Suprapubic skin (tissue), 4 donors: ENCODE results near the gene EIF4E1B. TPM values are rescaled to one million over a fixed set of nuclear protein-coding genes. Genes with fewer than 3 reads are reported as not detected.

ENCODE experiments used
- DNase-seq, 2 donors: peaks; one replicate each; pipeline ENCODE4 v3.0.0-alpha.2; 2019; ENCODE audit warnings: low spot score in 2 of 2
- H3K27ac ChIP-seq: fragments of 200-600 bp; sonication (generic); one replicate; pipeline ENCODE4 v1.5.1; 2019
- H3K27me3 ChIP-seq: fragments of 200-600 bp; sonication (generic); one replicate; pipeline ENCODE4 v1.5.1; 2019
- H3K36me3 ChIP-seq: fragments of 200-600 bp; sonication (generic); one replicate; pipeline ENCODE4 v1.5.1; 2019
- H3K4me1 ChIP-seq: fragments of 200-600 bp; sonication (generic); one replicate; pipeline ENCODE4 v1.5.1; 2019
- H3K4me3 ChIP-seq: fragments of 200-600 bp; sonication (generic); one replicate; pipeline ENCODE4 v1.5.1; 2019; ENCODE audit warnings: mild to moderate bottlenecking
- H3K9me3 ChIP-seq: fragments of 200-600 bp; sonication (generic); one replicate; pipeline ENCODE4 v1.5.1; 2019
- CTCF ChIP-seq, 2 donors: fragments of 200-600 bp in 1 of 2; fragments of 450-650 bp in 1 of 2; sonication (generic) in 1 of 2; IDR thresholded peaks; one replicate each; pipeline ENCODE4 v1.5.1; 2016 to 2019; ENCODE audit warnings: antibody characterized with exemption in 2 of 2, mild to moderate bottlenecking in 1 of 2, moderate library complexity in 1 of 2
- EP300 ChIP-seq: sonication (generic); formaldehyde crosslinking; IDR thresholded peaks from one replicate; pipeline ENCODE4 v1.6.1; 2017; ENCODE audit warnings: antibody characterized with exemption
- POLR2A ChIP-seq, 2 donors: fragments of 450-650 bp; IDR thresholded peaks; one replicate each; pipeline ENCODE4 v1.6.1; 2017; ENCODE audit warnings: antibody characterized with exemption in 2 of 2, mild to moderate bottlenecking in 2 of 2, moderate library complexity in 2 of 2
- POLR2AphosphoS5 ChIP-seq, 3 donors: sonication (generic); formaldehyde crosslinking; IDR thresholded peaks; one replicate each; pipeline ENCODE4 v1.6.1; 2017; ENCODE audit warnings: antibody characterized with exemption in 3 of 3
- WGBS: methylation state at CpG from one replicate; pipeline ENCODE4 v1.1.5; 2018; 5-methylcytosine and 5-hydroxymethylcytosine counted together
- total RNA-seq, 4 donors: library from RNA; depleted of rRNA; stranded (reverse); fragments of >200 nt; gene quantifications; one replicate each; pipeline ENCODE4 v1.1.0, GENCODE V29; 2016

The EIF4E1B gene
- total RNA-seq, 4 donors from 2014 or later = not detected

GRCh38 chr5:176678584-176678983 is 48.1 kb downstream of the EIF4E1B start:
- WGBS = 71% methylated on average over 5 of the region's 5 CpGs

GRCh38 chr5:176679365-176680225 is 49.1 kb downstream of the EIF4E1B start:
- Histone ChIP-seq H3K27me3 (peaks cover 52% of the 10 kb centered on the region), H3K36me3 (no peaks in the 10 kb centered on the region), H3K27ac (no peak overlapping the region), H3K9me3 (no peaks in the 10 kb centered on the region), H3K4me1 (peaks cover 13% of the 10 kb centered on the region), H3K4me3 (peak overlapping the region; percentile 10)
- DNase-seq = no peak
- TF ChIP-seq POLR2A (IDR thresholded peaks at IDR 0.05) (no peak), CTCF (IDR thresholded peaks at IDR 0.05) (no peak), EP300 (no peak), POLR2AphosphoS5 (IDR thresholded peaks at IDR 0.05) (no peak)
- 75% methylated on average over 7 of the region's 31 CpGs for WGBS

More at GRCh38 chr5:176678584-176678983, 48.1 kb downstream of the EIF4E1B start:
- no peak overlapping the region for H3K27ac ChIP-seq
- H3K9me3 ChIP-seq = no peaks in the 10 kb centered on the region
- H3K36me3 ChIP-seq = no peaks in the 10 kb centered on the region
- H3K4me3 ChIP-seq = no peak overlapping the region
- DNase-seq = no peak
- TF ChIP-seq CTCF (IDR thresholded peaks at IDR 0.05) = no peak
- H3K27me3 ChIP-seq = peaks cover 58% of the 10 kb centered on the region
- peaks cover 13% of the 10 kb centered on the region for H3K4me1 ChIP-seq

- TF ChIP-seq EP300 = no peak
- TF ChIP-seq CTCF (IDR thresholded peaks at IDR 0.05) = no peak
- TF ChIP-seq POLR2A (IDR thresholded peaks at IDR 0.05) = no peak
- TF ChIP-seq POLR2AphosphoS5 (IDR thresholded peaks at IDR 0.05) = no peak
- H3K27me3 ChIP-seq = peaks cover 55% of the 10 kb centered on the region
Measured at GRCh38 chr5:176680226-176680563, 49.7 kb downstream of the EIF4E1B start.

GRCh38 chr5:176682016-176682531 is 51.6 kb downstream of the EIF4E1B start:
- H3K9me3 ChIP-seq = no peaks in the 10 kb centered on the region
- H3K27me3 ChIP-seq = peaks cover 50% of the 10 kb centered on the region
- H3K27ac ChIP-seq = no peak overlapping the region
- DNase-seq = no peak
- TF ChIP-seq EP300 (no peak), POLR2A (IDR thresholded peaks at IDR 0.05) (no peak), POLR2AphosphoS5 (IDR thresholded peaks at IDR 0.05) (no peak), CTCF (IDR thresholded peaks at IDR 0.05) (no peak)
- H3K4me1 ChIP-seq = peaks cover 10% of the 10 kb centered on the region
- H3K36me3 ChIP-seq = no peaks in the 10 kb centered on the region
- H3K4me3 ChIP-seq = no peak overlapping the region
- WGBS = 86% methylated on average over 6 of the region's 6 CpGs

More at GRCh38 chr5:176680226-176680563, 49.7 kb downstream of the EIF4E1B start:
- Histone ChIP-seq H3K4me3 (peak overlapping the region; percentile 10), H3K9me3 (no peaks in the 10 kb centered on the region), H3K4me1 (peaks cover 13% of the 10 kb centered on the region), H3K36me3 (no peaks in the 10 kb centered on the region), H3K27ac (no peak overlapping the region)
- DNase-seq = no peak
- WGBS = 4% methylated on average over 12 of the region's 33 CpGs

GRCh38 chr5:176685010-176685409 is 54.5 kb downstream of the EIF4E1B start:
- H3K36me3 ChIP-seq = no peaks in the 10 kb centered on the region
- no peak overlapping the region for H3K27ac ChIP-seq
- TF ChIP-seq CTCF (IDR thresholded peaks at IDR 0.05) (no peak), EP300 (no peak), POLR2AphosphoS5 (IDR thresholded peaks at IDR 0.05) (no peak), POLR2A (IDR thresholded peaks at IDR 0.05) (no peak)
- no peak for DNase-seq
- H3K27me3 ChIP-seq = peaks cover 33% of the 10 kb centered on the region
- peaks cover 4% of the 10 kb centered on the region for H3K4me1 ChIP-seq
- no peak overlapping the region for H3K4me3 ChIP-seq
- no peaks in the 10 kb centered on the region for H3K9me3 ChIP-seq
